ENCODE data around the gene SMARCD1. TPM values are rescaled to one million over a fixed set of nuclear protein-coding genes. Genes with fewer than 3 reads are reported as not detected.
A peak's percentile ranks its signal among the peaks of the same experiment; 100 is the strongest.

The SMARCD1 gene
- total RNA-seq, 1 experiment from 2014 or later = 36.1 TPM

GRCh38 chr12:50107416-50108268 lies 22.5 kb downstream of the SMARCD1 start:
- no peak overlapping the region for H3K4me3 ChIP-seq
- DNase-seq = no peak

GRCh38 chr12:50109319-50109718 lies 24.2 kb downstream of the SMARCD1 start:
- no peaks in the 10 kb centered on the region for H3K27me3 ChIP-seq
- no peak for DNase-seq

More at GRCh38 chr12:50107416-50108268, 22.5 kb downstream of the SMARCD1 start:
- no peaks in the 10 kb centered on the region for H3K36me3 ChIP-seq
- no peaks in the 10 kb centered on the region for H3K9me3 ChIP-seq
- no peaks in the 10 kb centered on the region for H3K27me3 ChIP-seq

GRCh38 chr12:50110127-50110761 lies 25.1 kb downstream of the SMARCD1 start:
- Histone ChIP-seq H3K9me3 (no peaks in the 10 kb centered on the region), H3K4me3 (no peak overlapping the region), H3K27me3 (no peaks in the 10 kb centered on the region), H3K36me3 (no peaks in the 10 kb centered on the region)
- no peak for DNase-seq

More at GRCh38 chr12:50109319-50109718, 24.2 kb downstream of the SMARCD1 start:
- Histone ChIP-seq H3K9me3 (no peaks in the 10 kb centered on the region), H3K36me3 (no peaks in the 10 kb centered on the region), H3K4me3 (no peak overlapping the region)

DNA sequence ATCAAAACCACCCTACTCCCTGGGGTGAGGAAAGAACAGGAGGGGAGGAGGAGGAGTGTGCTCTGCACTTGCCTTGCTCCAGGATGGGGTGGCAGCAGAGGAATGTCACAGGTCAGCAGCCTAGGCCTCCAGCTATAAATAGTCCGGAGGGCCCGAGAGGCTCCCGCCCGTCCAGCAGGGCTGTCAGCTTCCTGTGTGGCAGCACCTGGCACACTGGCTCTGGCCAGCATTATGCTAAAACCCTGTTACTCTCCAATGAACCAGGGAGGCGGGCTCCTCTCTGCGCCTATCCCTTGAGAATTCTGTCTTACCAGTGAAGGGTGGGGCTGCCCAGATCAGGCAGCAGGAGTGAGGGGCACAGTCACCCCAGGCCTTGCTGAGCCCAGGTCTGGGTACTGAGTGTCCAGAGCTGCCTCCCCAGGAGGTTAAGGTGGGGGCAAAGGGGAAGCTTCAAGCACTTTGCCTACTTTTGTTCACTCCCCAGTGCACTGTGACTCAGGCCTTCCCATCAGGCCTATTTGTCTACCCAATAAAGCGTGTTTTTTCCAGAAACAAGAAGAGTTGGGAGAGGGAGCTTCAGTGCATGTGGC lies 25.7 kb downstream of the SMARCD1 start:
- peak; percentile 44 for DNase-seq
- H3K4me3 ChIP-seq = no peak overlapping the region
- H3K27me3 ChIP-seq = no peaks in the 10 kb centered on the region
- peaks cover 3% of the 10 kb centered on the region for H3K36me3 ChIP-seq
- no peaks in the 10 kb centered on the region for H3K9me3 ChIP-seq

DNA sequence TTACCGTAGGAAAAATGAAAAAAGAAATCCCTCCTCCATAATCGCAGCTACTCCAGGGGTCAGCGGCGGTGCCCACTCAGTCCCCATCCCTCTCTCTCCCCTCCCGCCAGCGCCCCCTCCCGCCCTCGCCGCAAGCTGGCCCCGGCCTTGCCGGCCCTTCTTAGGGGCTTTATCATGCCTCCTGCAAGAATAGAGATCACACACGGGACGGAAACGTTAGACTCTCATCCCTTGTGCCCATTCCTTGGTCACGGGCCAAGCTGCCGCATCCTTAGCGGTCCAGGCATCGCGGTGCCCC lies 26.2 kb downstream of the SMARCD1 start:
- peaks cover 3% of the 10 kb centered on the region for H3K36me3 ChIP-seq
- no peaks in the 10 kb centered on the region for H3K9me3 ChIP-seq
- no peaks in the 10 kb centered on the region for H3K27me3 ChIP-seq
- no peak for DNase-seq
- H3K4me3 ChIP-seq = peak overlapping the region; percentile 80

- peak; percentile 98 for DNase-seq
- peaks cover 5% of the 10 kb centered on the region for H3K36me3 ChIP-seq
These were observed 26.7 kb downstream of the SMARCD1 start, which contains the start of gene COX14 for GRCh38 chr12:50111693-50112455. Gene COX14 (plus strand): TSS chr12:50112236. CDS start chr12:50120044, 7,808 bp downstream.

GRCh38 chr12:50112456-50113218 lies 27.5 kb downstream of the SMARCD1 start:
- Histone ChIP-seq H3K36me3 (peaks cover 9% of the 10 kb centered on the region), H3K27me3 (no peaks in the 10 kb centered on the region), H3K4me3 (peak overlapping the region; percentile 80), H3K9me3 (no peaks in the 10 kb centered on the region)
- no peak for DNase-seq

More at GRCh38 chr12:50111693-50112455, 26.7 kb downstream of the SMARCD1 start, which contains the start of gene COX14:
- Histone ChIP-seq H3K4me3 (peak within 1 kb of the TSS; percentile 80), H3K9me3 (no peaks in the 10 kb centered on the region), H3K27me3 (no peaks in the 10 kb centered on the region)

DNA sequence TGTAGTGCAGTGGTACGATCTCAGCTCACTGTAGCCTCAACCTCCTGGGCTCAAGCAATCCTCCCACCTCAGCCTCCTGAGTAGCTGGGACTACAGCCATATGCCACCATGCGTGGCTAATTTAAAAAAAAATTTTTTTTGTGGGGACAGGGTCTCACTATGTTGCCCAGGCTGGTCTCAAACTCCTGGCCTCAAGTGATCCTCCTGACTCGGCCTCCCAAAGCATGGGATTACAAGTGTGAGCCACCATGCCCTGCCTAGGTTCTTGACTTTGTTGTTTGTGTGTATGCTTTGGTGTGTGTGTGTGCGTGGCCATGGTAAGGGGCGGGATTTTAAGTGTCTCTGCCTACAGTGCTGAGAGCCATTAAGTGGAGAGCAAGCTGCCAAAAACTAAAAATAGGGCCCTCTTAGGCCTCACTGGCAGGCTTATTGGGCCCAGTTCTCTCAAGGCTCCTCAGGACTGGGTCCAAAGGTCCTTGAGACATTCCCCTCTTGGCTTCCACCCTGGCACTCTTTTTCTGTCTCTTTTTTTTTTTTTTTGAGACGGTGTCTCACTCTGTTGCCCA lies 32.0 kb downstream of the SMARCD1 start:
- Histone ChIP-seq H3K4me3 (no peak overlapping the region), H3K36me3 (peaks cover 40% of the 10 kb centered on the region), H3K27me3 (no peaks in the 10 kb centered on the region), H3K9me3 (peaks cover 2% of the 10 kb centered on the region; the same call in 1 of the 2 replicates)
- DNase-seq = no peak

DNA sequence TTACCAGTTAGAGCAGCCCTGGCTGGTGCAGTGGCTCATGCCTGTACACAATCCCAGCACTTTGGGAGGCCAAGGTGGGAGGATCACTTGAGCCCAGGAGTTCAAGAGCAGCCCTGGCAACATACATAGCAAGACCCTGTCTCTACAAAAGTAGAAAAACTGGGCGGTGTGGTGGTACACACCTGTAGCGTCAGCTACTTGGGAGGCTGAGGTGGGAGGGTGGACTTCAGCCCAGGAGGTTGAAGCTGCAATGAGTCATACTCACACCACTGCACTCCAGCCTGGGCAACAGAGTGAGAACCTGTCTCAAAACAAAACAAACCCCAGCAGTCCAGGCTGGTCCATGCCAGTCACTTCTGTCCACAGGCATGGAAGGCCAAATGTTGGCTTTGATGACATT lies 34.2 kb downstream of the SMARCD1 start:
- H3K4me3 ChIP-seq = no peak overlapping the region
- peaks cover 2% of the 10 kb centered on the region; the same call in 1 of the 2 replicates for H3K9me3 ChIP-seq
- H3K27me3 ChIP-seq = no peaks in the 10 kb centered on the region
- H3K36me3 ChIP-seq = peaks cover 49% of the 10 kb centered on the region
- DNase-seq = no peak

- Histone ChIP-seq H3K4me3 (no peak overlapping the region), H3K27me3 (no peaks in the 10 kb centered on the region), H3K9me3 (peaks cover 2% of the 10 kb centered on the region; the same call in 1 of the 2 replicates), H3K36me3 (peaks cover 50% of the 10 kb centered on the region)
- no peak for DNase-seq
These were observed 35.4 kb downstream of the SMARCD1 start for GRCh38 chr12:50120521-50120920.

GRCh38 chr12:50120953-50121352 lies 35.8 kb downstream of the SMARCD1 start:
- no peak for DNase-seq

DNA sequence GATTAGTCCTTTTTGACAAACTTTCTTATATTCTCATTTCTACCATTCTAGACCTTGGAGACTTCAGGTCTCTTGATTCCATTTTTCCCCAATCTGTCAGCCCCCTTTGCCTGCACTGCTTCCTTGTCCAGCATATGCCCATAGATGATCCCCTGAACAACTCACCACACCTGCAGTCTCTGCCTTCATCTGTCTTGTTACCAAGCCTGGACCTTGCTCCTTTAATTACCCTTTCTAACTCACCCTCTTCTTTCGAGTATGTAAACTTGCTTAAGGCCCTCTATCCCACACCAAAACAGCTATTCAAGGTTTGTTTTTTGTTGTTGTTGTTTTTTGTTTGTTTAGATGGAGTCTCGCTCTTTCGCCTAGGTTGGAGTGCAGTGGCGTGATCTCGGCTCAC lies 36.5 kb downstream of the SMARCD1 start:
- H3K9me3 ChIP-seq = peaks cover 2% of the 10 kb centered on the region; the same call in 1 of the 2 replicates
- H3K4me3 ChIP-seq = no peak overlapping the region
- H3K27me3 ChIP-seq = no peaks in the 10 kb centered on the region
- H3K36me3 ChIP-seq = peaks cover 52% of the 10 kb centered on the region
- no peak for DNase-seq

More at GRCh38 chr12:50120953-50121352, 35.8 kb downstream of the SMARCD1 start:
- Histone ChIP-seq H3K4me3 (no peak overlapping the region), H3K27me3 (no peaks in the 10 kb centered on the region), H3K9me3 (peaks cover 2% of the 10 kb centered on the region; the same call in 1 of the 2 replicates), H3K36me3 (peaks cover 51% of the 10 kb centered on the region)

- H3K4me3 ChIP-seq = no peak overlapping the region
- peaks cover 2% of the 10 kb centered on the region; the same call in 1 of the 2 replicates for H3K9me3 ChIP-seq
- DNase-seq = no peak
- no peaks in the 10 kb centered on the region for H3K27me3 ChIP-seq
- H3K36me3 ChIP-seq = peaks cover 57% of the 10 kb centered on the region
These were observed 38.1 kb downstream of the SMARCD1 start for GRCh38 chr12:50123203-50123602.

DNA sequence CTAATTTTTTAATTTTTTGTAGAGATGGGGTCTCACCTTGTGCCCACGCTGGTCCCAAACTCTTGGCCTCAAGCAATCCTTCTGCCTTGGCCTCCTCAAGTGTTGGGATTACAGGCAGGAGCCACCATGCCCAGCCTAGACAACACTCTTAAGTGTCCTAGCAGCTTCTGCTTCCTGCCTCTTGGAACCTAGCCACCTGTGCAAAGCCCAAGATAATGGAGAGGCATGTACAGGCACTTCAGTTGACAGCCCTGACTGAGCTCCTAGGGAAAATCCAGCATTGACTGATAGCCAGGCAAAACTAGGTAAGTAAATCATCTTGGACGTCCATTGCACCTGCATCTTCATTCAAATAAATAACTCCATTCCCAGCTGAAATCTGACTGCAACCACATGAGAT lies 42.4 kb downstream of the SMARCD1 start:
- peaks cover 48% of the 10 kb centered on the region for H3K36me3 ChIP-seq
- H3K4me3 ChIP-seq = no peak overlapping the region
- no peak for DNase-seq
- H3K27me3 ChIP-seq = no peaks in the 10 kb centered on the region
- no peaks in the 10 kb centered on the region for H3K9me3 ChIP-seq

DNA sequence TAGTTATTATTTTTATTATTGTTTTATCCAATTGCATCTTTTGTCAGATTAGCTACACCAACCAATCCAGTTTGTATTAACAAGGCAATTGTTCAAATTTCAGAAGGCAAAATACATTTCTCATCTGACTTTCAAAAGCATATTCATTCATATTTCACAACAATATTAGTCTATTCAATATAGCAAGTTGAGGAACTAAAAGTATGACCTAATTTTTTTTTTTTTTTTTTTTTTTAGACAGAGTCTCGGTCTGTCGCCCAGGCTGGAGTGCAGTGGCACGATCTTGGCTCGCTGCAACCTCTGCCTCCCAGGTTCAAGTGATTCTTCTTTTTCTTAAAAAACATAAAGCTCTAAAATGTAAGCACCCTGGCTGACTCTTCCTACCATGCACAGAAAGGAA lies 44.1 kb downstream of the SMARCD1 start:
- peaks cover 58% of the 10 kb centered on the region for H3K36me3 ChIP-seq
- DNase-seq = no peak
- no peaks in the 10 kb centered on the region for H3K27me3 ChIP-seq
- no peaks in the 10 kb centered on the region for H3K9me3 ChIP-seq
- H3K4me3 ChIP-seq = no peak overlapping the region

Measured in MG63 (cell line).